HepG2 (cell line): ENCODE results near the gene STYXL2. TPM values are rescaled to one million over a fixed set of nuclear protein-coding genes. Genes with fewer than 3 reads are reported as not detected.

Experiments
- ATAC-seq: fragments of 200-7000 bp; cut with Tn5 transposase; 3 replicates; pipeline ENCODE4 v1.9.1; 2020; ENCODE audit warnings: mild to moderate bottlenecking, moderate library complexity
- BruUV-seq: library from RNA; stranded (reverse); fragments of 400-500 nt; replicated peaks from 2 replicates; lab custom pipeline; 2021; lab: Mats Ljungman, UMichigan
- CTCF ChIA-PET: fragments of 300-600 bp; formaldehyde crosslinking; extraction: SDS; loops from one replicate; lab custom pipeline; 2021; ENCODE audit warnings: low total read pairs, inconsistent platforms, low intra/inter-chr PET ratio; lab: Yijun Ruan, JAX
- POLR2A ChIA-PET: fragments of 350-600 bp; sonication (Branson Sonifier 250); formaldehyde crosslinking; loops from one replicate; lab custom pipeline; 2020; ENCODE audit warnings: antibody characterized with exemption, inconsistent platforms; lab: Yijun Ruan, JAX
- DNase-seq: peaks from one replicate; pipeline ENCODE4 v3.0.0-alpha.2; 2015; ENCODE audit warnings: low spot score
- FAIRE-seq: peaks from 3 replicates; lab custom pipeline; 2011; peaks lifted over from hg19 to GRCh38; lab: Jason Lieb, UNC
- H2AFZ ChIP-seq: one replicate; pipeline ENCODE4 v1.6.1; 2011; ENCODE audit warnings: low read length, inconsistent platforms
- H3K27ac ChIP-seq: fragments of 300-600 bp; 3 replicates; pipeline ENCODE4 v1.8.0; 2011; ENCODE audit warnings: mixed run types, mild to moderate bottlenecking, mixed read lengths, low read length, inconsistent platforms; ENCODE audit not compliant: insufficient read depth; ENCODE audit errors: extremely low read length
- H3K27me3 ChIP-seq, 2 experiments: fragments of 200-600 bp in 1 of 2; 2 replicates in 1 of 2; 3 replicates in 1 of 2; pipeline versions ENCODE4 v1.6.0 to v1.8.0; 2011; ENCODE audit warnings: low read length in 2 of 2, mild to moderate bottlenecking in 2 of 2, moderate library complexity in 2 of 2, inconsistent platforms in 1 of 2; ENCODE audit not compliant: insufficient read depth in 2 of 2, control insufficient read depth in 1 of 2
- H3K36me3 ChIP-seq, 2 experiments: fragments of 200-600 bp in 1 of 2; replicated peaks in 1 of 2; 2 replicates in 1 of 2; 3 replicates in 1 of 2; pipeline versions ENCODE4 v1.5.1 to v1.8.0; 2011; ENCODE audit warnings: low read length in 2 of 2, inconsistent platforms in 1 of 2; ENCODE audit not compliant: insufficient read depth in 2 of 2, control insufficient read depth in 1 of 2
- H3K4me1 ChIP-seq: 2 replicates; pipeline ENCODE4 v1.5.1; 2012; ENCODE audit warnings: low read length, inconsistent platforms; ENCODE audit not compliant: insufficient read depth
- H3K4me2 ChIP-seq: 2 replicates; pipeline ENCODE4 v1.6.0; 2011; ENCODE audit warnings: low read depth, low read length, inconsistent platforms
- H3K4me3 ChIP-seq, 3 experiments: fragments of 200-600 bp in 1 of 3; sonication (generic), shearing (Covaris generic) in 1 of 3; replicated peaks in 1 of 3; 2 replicates each; pipeline ENCODE4 v1.5.1; 2011 to 2016; ENCODE audit warnings: low read length in 3 of 3, inconsistent platforms in 2 of 3, low read depth in 2 of 3, mild to moderate bottlenecking in 2 of 3, control low read depth in 1 of 3, mixed read lengths in 1 of 3; ENCODE audit not compliant: insufficient read depth in 1 of 3
- H3K79me2 ChIP-seq: one replicate; pipeline ENCODE4 v1.6.1; 2011; ENCODE audit warnings: low read length, inconsistent platforms; ENCODE audit not compliant: insufficient read depth
- H3K9ac ChIP-seq: 2 replicates; pipeline ENCODE4 v1.6.0; 2011; ENCODE audit warnings: mild to moderate bottlenecking, low read depth, low read length, inconsistent platforms; ENCODE audit not compliant: insufficient read depth
- H3K9me3 ChIP-seq: 2 replicates; pipeline ENCODE4 v1.5.1; 2012; ENCODE audit warnings: mild to moderate bottlenecking, low read length
- H4K20me1 ChIP-seq: 2 replicates; pipeline ENCODE4 v1.6.0; 2011; ENCODE audit warnings: inconsistent platforms, mild to moderate bottlenecking, low read length, moderate library complexity; ENCODE audit not compliant: insufficient read depth
- AKAP8 ChIP-seq: sonication (generic); formaldehyde crosslinking; IDR thresholded peaks from 2 replicates; pipeline ENCODE4 v1.5.1; 2020; ENCODE audit warnings: mild to moderate bottlenecking, missing genetic modification reagents
- WGBS: methylation state at CpG from one replicate; pipeline ENCODE4 v1.1.6; 2017; ENCODE audit warnings: low lambda C conversion rate; 5-methylcytosine and 5-hydroxymethylcytosine counted together
- in situ Hi-C: cut with HindIII; loops from 2 replicates; pipeline ENCODE4 v1.10.0; 2017; ENCODE audit warnings: low pct_unique_long_range_greater_than_20kb; ENCODE audit not compliant: extremely low pct_ligation_motif_present
- intact Hi-C: fragments of 100-400 bp; cut with micrococcal nuclease; formaldehyde crosslinking; loops from one replicate; pipeline ENCODE4 v1.10.0; 2022; ENCODE audit not compliant: unreplicated experiment
- polyA plus RNA-seq, 8 experiments: library from polyadenylated mRNA; depleted of rRNA in 3 of 8; stranded (reverse) in 7 of 8; unstranded in 1 of 8; fragments of >200 nt; fragmentation: Illumina TruSeq in 4 of 8; extraction: Trizol in 4 of 8; gene quantifications; 2 replicates each; pipeline versions ENCODE4 v1.2.1 to v1.2.3, GENCODE V29; 2011 to 2016; ENCODE audit warnings: low read depth in 4 of 8, missing spikeins in 1 of 8, mixed read lengths in 1 of 8; ENCODE audit not compliant: insufficient read depth in 1 of 8
- total RNA-seq, 5 experiments: library from RNA; depleted of rRNA; stranded (reverse); fragments of >200 nt; fragmentation: Illumina TruSeq; extraction: Trizol; gene quantifications; 2 replicates each; pipeline ENCODE4 v1.2.3, GENCODE V29; 2016; ENCODE audit warnings: low read depth in 1 of 5
- TF ChIP-seq, protein P1 (sequence below): sonication (generic); formaldehyde crosslinking; IDR thresholded peaks from 2 replicates; pipeline ENCODE4 v1.5.0; 2020; ENCODE audit warnings: missing genetic modification reagents
- TF ChIP-seq, protein P2 (sequence below), 2 experiments: fragments of 450-650 bp in 1 of 2; sonication (generic) in 1 of 2; formaldehyde crosslinking; IDR thresholded peaks; 2 replicates each; pipeline versions ENCODE4 v1.5.0 to v1.8.0; 2020 to 2022; ENCODE audit warnings: mild to moderate bottlenecking in 1 of 2, missing genetic modification reagents in 1 of 2

The STYXL2 gene
- total and polyA plus RNA-seq, 2 of the 13 experiments (the other 11 are each of a cell fraction or from before 2014, with no cell fraction given): not detected

GRCh38 chr1:167127661-167128060, 33.8 kb downstream of the STYXL2 start:
- no peak overlapping the region for H3K27ac ChIP-seq
- intact Hi-C loops (no loop called here), in situ Hi-C loops (loop anchor here (5.0 kb wide), 1 partner anchor 60 kb away; no protein-coding TSS in a partner anchor)
- no peaks in the 10 kb centered on the region for H3K9me3 ChIP-seq
- WGBS: 5% methylated on average over 4 of the region's 5 CpGs
- POLR2A ChIA-PET: no interaction called here
- no peaks in the 10 kb centered on the region for H3K36me3 ChIP-seq
- ATAC-seq (no peak), FAIRE-seq (no peak)
- H3K9ac ChIP-seq: no peak overlapping the region
- H4K20me1 ChIP-seq: no peaks in the 10 kb centered on the region
- H3K27me3 ChIP-seq: peaks cover 9 to 54% of the 10 kb centered on the region in 2 experiments; a peak in 4 of 5 replicates
- no peak overlapping the region for H3K4me3 ChIP-seq
- H3K79me2 ChIP-seq: no peaks in the 10 kb centered on the region
- H3K4me2 ChIP-seq: no peak overlapping the region
- H2AFZ ChIP-seq: no peak overlapping the region
- TF ChIP-seq, protein P1, sequence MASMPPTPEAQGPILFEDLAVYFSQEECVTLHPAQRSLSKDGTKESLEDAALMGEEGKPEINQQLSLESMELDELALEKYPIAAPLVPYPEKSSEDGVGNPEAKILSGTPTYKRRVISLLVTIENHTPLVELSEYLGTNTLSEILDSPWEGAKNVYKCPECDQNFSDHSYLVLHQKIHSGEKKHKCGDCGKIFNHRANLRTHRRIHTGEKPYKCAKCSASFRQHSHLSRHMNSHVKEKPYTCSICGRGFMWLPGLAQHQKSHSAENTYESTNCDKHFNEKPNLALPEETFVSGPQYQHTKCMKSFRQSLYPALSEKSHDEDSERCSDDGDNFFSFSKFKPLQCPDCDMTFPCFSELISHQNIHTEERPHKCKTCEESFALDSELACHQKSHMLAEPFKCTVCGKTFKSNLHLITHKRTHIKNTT (CRISPR knock-in tag): no peak
- TF ChIP-seq AKAP8 (CRISPR knock-in tag): no peak
- TF ChIP-seq, protein P2, sequence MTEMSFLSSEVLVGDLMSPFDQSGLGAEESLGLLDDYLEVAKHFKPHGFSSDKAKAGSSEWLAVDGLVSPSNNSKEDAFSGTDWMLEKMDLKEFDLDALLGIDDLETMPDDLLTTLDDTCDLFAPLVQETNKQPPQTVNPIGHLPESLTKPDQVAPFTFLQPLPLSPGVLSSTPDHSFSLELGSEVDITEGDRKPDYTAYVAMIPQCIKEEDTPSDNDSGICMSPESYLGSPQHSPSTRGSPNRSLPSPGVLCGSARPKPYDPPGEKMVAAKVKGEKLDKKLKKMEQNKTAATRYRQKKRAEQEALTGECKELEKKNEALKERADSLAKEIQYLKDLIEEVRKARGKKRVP (CRISPR knock-in tag; IDR thresholded peaks at IDR 0.05): no peak
- TF ChIP-seq, all 625 proteins: peak for 0
- H3K4me1 ChIP-seq: no peaks in the 10 kb centered on the region
- no TSS peak for BruUV-seq
- CTCF ChIA-PET: no interaction called here
- no peak for DNase-seq
